ENCODE measurements around the gene MYCT1. TPM values are rescaled to one million over a fixed set of nuclear protein-coding genes. Genes with fewer than 3 reads are reported as not detected.
A peak's percentile ranks its signal among the peaks of the same experiment; 100 is the strongest.

The MYCT1 gene
- total RNA-seq (10 to 100 TPM; 17.2 to 44.5 TPM), polyA plus RNA-seq (10 to 100 TPM; 11.2 to 15.1 TPM)
- long read RNA-seq, donor 1, transcript MYCT1-201 (2 exons, 3,030 nt): major isoform, 16 of 16 reads
- long read RNA-seq, donor 1, partial matches to known transcripts: 0 of 16 reads
- long read RNA-seq, donor 1, other reads (novel, unspliced or antisense): 0 of 16 reads
- long read RNA-seq, donor 2, transcript MYCT1-201 (2 exons, 3,030 nt): major isoform, 11 of 25 reads
- long read RNA-seq, donor 2, partial matches to known transcripts: 13 of 25 reads
- long read RNA-seq, donor 2, other reads (novel, unspliced or antisense): 0 of 25 reads
- long read RNA-seq, donor 3, transcript MYCT1-201 (2 exons, 3,030 nt): major isoform, 20 of 20 reads
- long read RNA-seq, donor 3, partial matches to known transcripts: 0 of 20 reads
- long read RNA-seq, donor 3, other reads (novel, unspliced or antisense): 0 of 20 reads
- long read RNA-seq, donor 4, transcript MYCT1-201 (2 exons, 3,030 nt): major isoform, 8 of 8 reads
- long read RNA-seq, donor 4, partial matches to known transcripts: 0 of 8 reads
- long read RNA-seq, donor 4, other reads (novel, unspliced or antisense): 0 of 8 reads
- long read RNA-seq, donor 5, transcript MYCT1-201 (2 exons, 3,030 nt): major isoform, 21 of 24 reads
- long read RNA-seq, donor 5, partial matches to known transcripts: 0 of 24 reads
- long read RNA-seq, donor 5, other reads (novel, unspliced or antisense): 0 of 24 reads

GRCh38 chr6:152697634-152698033 lies at the start of gene MYCT1:
Gene MYCT1, plus strand, starts transcription at chr6:152697897. Its CDS starts 6 bp downstream, at chr6:152697903.
- no peak within 1 kb of the TSS for H3K4me3 ChIP-seq
- TF ChIP-seq CTCF (IDR thresholded peaks at IDR 0.05; ENCODE audit: control extremely low read depth, extremely low read depth): no peak
- WGBS, 2 donors: 29 to 37% methylated on average over 2 of the region's 2 CpGs
- ATAC-seq (ENCODE audit: insufficient read depth, low FRiP score) (no peak), DNase-seq (peak in 1 of 3 donors; percentile 60)
- H3K27me3 ChIP-seq (ENCODE audit: control insufficient read depth in 3 of 3, insufficient read depth in 3 of 3, low read length in 2 of 3): no peaks in the 10 kb centered on the region
- H3K36me3 ChIP-seq (ENCODE audit: control insufficient read depth in 4 of 4, insufficient read depth in 4 of 4, low read length in 4 of 4): no peaks in the 10 kb centered on the region
- H3K27ac ChIP-seq (ENCODE audit: low read depth in 1 of 2, low read length in 1 of 2): peak within 1 kb of the TSS; percentile 40 to 45
- no peaks in the 10 kb centered on the region for H3K4me1 ChIP-seq (ENCODE audit: control insufficient read depth in 5 of 5, insufficient read depth in 5 of 5, low read length in 5 of 5)
- no peaks in the 10 kb centered on the region for H3K9me3 ChIP-seq (ENCODE audit: control insufficient read depth in 4 of 4, insufficient read depth in 3 of 4, low read length in 3 of 4)
- H3K9ac ChIP-seq (ENCODE audit: insufficient read depth in 1 of 2, low read length in 2 of 2): peak within 1 kb of the TSS in 1 of 2 donors; percentile 32

DNA sequence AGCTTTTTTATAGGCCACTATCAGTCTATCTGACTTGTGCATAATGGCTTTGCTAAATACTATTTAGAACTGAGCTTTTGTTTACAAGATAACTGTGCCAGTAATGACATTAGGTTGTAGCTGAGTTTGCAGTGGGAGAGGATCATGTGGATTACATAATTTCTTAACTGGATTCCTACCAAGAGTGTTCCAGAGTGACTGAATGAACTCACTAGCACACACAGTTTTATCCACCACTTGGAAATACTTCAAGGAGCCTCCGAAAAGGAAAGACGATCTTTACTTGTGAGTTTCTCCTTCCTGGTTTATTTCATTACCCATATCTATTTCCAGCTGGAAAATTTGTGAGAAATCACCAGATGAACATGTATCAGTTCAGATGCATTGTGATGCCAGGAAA lies 49.6 kb upstream of the MYCT1 start:
- 35 to 75% methylated on average over 2 of the region's 2 CpGs for WGBS, 2 donors
- H3K4me1 ChIP-seq (ENCODE audit: control insufficient read depth in 5 of 5, insufficient read depth in 5 of 5, low read length in 5 of 5): no peaks in the 10 kb centered on the region
- H3K9ac ChIP-seq (ENCODE audit: insufficient read depth in 1 of 2, low read length in 2 of 2): no peak overlapping the region
- no peak overlapping the region for H3K27ac ChIP-seq (ENCODE audit: low read depth in 1 of 2, low read length in 1 of 2)
- DNase-seq: peak in 2 of 3 donors; percentile 65 to 82
- H3K36me3 ChIP-seq (ENCODE audit: control insufficient read depth in 4 of 4, insufficient read depth in 4 of 4, low read length in 4 of 4): no peaks in the 10 kb centered on the region
- no peak overlapping the region for H3K4me3 ChIP-seq
- no peaks in the 10 kb centered on the region for H3K27me3 ChIP-seq (ENCODE audit: control insufficient read depth in 3 of 3, insufficient read depth in 3 of 3, low read length in 2 of 3)
- H3K9me3 ChIP-seq (ENCODE audit: control insufficient read depth in 4 of 4, insufficient read depth in 3 of 4, low read length in 3 of 4): no peaks in the 10 kb centered on the region
- no peak for TF ChIP-seq CTCF (IDR thresholded peaks at IDR 0.05; ENCODE audit: control extremely low read depth, extremely low read depth)
- ATAC-seq (ENCODE audit: insufficient read depth, low FRiP score): no peak

DNA sequence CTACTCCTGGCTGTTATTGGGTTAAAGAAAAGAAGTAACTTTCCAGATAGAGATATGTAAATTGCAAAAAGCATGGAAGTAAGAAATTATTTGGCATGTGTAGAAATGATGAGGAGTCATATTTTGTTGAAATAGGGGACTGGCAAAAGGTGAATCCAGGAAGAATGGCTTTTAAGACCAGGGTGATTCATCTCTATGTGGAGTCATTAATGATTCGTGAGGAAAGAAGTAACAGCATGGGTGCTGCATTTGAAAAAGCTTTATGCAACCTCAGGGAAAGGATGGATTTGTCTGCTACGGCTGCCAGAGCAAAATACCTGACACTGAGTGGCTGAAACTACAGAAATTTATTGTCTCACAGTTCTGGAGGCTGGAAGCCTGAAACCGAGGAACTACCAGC lies 45.7 kb upstream of the MYCT1 start:
- Histone ChIP-seq H3K9me3 (ENCODE audit: control insufficient read depth in 4 of 4, insufficient read depth in 3 of 4, low read length in 3 of 4) (peaks cover 0 to 2% (median 0%) of the 10 kb centered on the region in 4 donors), H3K36me3 (ENCODE audit: control insufficient read depth in 4 of 4, insufficient read depth in 4 of 4, low read length in 4 of 4) (no peaks in the 10 kb centered on the region), H3K4me1 (ENCODE audit: control insufficient read depth in 5 of 5, insufficient read depth in 5 of 5, low read length in 5 of 5) (peaks cover 0 to 1% (median 0%) of the 10 kb centered on the region in 5 donors), H3K27me3 (ENCODE audit: control insufficient read depth in 3 of 3, insufficient read depth in 3 of 3, low read length in 2 of 3) (no peaks in the 10 kb centered on the region), H3K4me3 (no peak overlapping the region), H3K9ac (ENCODE audit: insufficient read depth in 1 of 2, low read length in 2 of 2) (no peak overlapping the region), H3K27ac (ENCODE audit: low read depth in 1 of 2, low read length in 1 of 2) (no peak overlapping the region)
- 77 to 80% methylated on average over 3 of the region's 3 CpGs for WGBS, 2 donors
- ATAC-seq (ENCODE audit: insufficient read depth, low FRiP score): no peak
- DNase-seq: no peak
- no peak for TF ChIP-seq CTCF (IDR thresholded peaks at IDR 0.05; ENCODE audit: control extremely low read depth, extremely low read depth)
